Central memory CD8-positive, alpha-beta T cell (primary cell): ENCODE data around the gene PIGL.
A peak's percentile ranks its signal among the peaks of the same experiment; 100 is the strongest.
"Not testable (repeated sequence)": the region's sequence is repeated elsewhere in the genome, so short reads cannot be mapped to it uniquely, and the experiment has no call there.

Experiments
- ATAC-seq: fragments of 150-1000 bp; cut with Tn5 transposase; replicated peaks from 2 replicates; pipeline ENCODE4 v1.10.0; 2022; ENCODE audit warnings: mild to moderate bottlenecking, moderate FRiP score, moderate number of reproducible peaks; ENCODE audit not compliant: poor library complexity, severe bottlenecking; ENCODE audit errors: extremely low read depth
- DNase-seq, 2 donors: peaks; one replicate each; pipeline ENCODE4 v3.0.0; 2021; ENCODE audit warnings: low spot score in 2 of 2
- H3K27ac Mint-ChIP-seq: one replicate; pipeline ENCODE4 v1.8.0; 2022; ENCODE audit warnings: low read depth, mild to moderate bottlenecking, moderate library complexity, mixed read lengths
- H3K27me3 Mint-ChIP-seq: one replicate; pipeline ENCODE4 v1.8.0; 2022; ENCODE audit warnings: mixed read lengths
- H3K36me3 Mint-ChIP-seq: one replicate; pipeline ENCODE4 v1.8.0; 2022; ENCODE audit warnings: mild to moderate bottlenecking, moderate library complexity, mixed read lengths; ENCODE audit not compliant: insufficient read depth
- H3K4me1 Mint-ChIP-seq: one replicate; pipeline ENCODE4 v1.8.0; 2022; ENCODE audit warnings: mixed read lengths
- H3K4me3 Mint-ChIP-seq: one replicate; pipeline ENCODE4 v1.8.0; 2022; ENCODE audit warnings: mild to moderate bottlenecking, moderate library complexity, mixed read lengths
- H3K9me3 Mint-ChIP-seq: one replicate; pipeline ENCODE4 v1.8.0; 2022; ENCODE audit warnings: mixed read lengths

Gene PIGL

DNA sequence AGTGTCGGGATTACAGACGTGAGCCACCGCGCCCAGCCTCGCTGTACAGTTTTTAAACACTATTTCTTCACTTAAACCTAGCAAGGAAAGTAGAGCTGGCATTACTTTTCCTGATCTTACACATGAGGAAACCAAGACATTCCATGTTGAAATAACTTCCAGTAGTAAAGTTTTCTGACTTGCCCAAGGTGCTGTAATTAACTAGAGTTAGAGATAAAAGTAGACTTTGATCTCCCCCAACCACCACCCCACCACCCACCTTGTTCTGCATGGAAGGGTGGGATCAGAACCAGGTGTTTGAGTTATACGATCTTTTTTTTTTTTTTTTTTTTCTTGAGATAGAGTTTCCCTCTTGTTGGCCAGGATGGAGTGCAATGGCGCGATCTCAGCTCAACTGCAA is 89.2 kb downstream of the PIGL start:
- no peak overlapping the region for H3K4me3 Mint-ChIP-seq
- H3K27ac Mint-ChIP-seq = no peak overlapping the region
- H3K36me3 Mint-ChIP-seq = peaks cover 19% of the 10 kb centered on the region
- DNase-seq (no peak), ATAC-seq (no peak)
- H3K4me1 Mint-ChIP-seq = peaks cover 16% of the 10 kb centered on the region
- H3K9me3 Mint-ChIP-seq = no peaks in the 10 kb centered on the region
- no peaks in the 10 kb centered on the region for H3K27me3 Mint-ChIP-seq

DNA sequence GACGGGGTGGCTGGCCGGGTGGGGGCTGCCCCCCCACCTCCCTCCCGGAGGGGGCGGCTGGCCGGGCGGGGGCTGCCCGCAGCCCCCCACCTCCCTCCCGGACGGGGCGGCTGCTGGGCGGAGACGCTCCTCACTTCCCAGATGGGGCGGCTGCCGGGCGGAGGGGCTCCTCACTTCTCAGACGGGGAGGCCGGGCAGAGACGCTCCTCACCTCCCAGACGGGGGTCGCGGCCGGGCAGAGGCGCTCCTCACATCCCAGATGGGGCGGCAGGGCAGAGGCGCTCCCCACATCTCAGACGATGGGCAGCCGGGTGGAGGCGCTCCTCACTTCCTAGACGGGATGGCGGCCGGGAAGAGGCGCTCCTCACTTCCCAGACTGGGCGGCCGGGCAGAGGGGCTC is 95.1 kb downstream of the PIGL start:
- H3K36me3 Mint-ChIP-seq, DNase-seq, H3K27ac Mint-ChIP-seq, ATAC-seq, H3K4me3 Mint-ChIP-seq, H3K9me3 Mint-ChIP-seq, H3K27me3 Mint-ChIP-seq: not testable (repeated sequence)
- H3K4me1 Mint-ChIP-seq = peaks cover 11% of the 10 kb centered on the region

DNA sequence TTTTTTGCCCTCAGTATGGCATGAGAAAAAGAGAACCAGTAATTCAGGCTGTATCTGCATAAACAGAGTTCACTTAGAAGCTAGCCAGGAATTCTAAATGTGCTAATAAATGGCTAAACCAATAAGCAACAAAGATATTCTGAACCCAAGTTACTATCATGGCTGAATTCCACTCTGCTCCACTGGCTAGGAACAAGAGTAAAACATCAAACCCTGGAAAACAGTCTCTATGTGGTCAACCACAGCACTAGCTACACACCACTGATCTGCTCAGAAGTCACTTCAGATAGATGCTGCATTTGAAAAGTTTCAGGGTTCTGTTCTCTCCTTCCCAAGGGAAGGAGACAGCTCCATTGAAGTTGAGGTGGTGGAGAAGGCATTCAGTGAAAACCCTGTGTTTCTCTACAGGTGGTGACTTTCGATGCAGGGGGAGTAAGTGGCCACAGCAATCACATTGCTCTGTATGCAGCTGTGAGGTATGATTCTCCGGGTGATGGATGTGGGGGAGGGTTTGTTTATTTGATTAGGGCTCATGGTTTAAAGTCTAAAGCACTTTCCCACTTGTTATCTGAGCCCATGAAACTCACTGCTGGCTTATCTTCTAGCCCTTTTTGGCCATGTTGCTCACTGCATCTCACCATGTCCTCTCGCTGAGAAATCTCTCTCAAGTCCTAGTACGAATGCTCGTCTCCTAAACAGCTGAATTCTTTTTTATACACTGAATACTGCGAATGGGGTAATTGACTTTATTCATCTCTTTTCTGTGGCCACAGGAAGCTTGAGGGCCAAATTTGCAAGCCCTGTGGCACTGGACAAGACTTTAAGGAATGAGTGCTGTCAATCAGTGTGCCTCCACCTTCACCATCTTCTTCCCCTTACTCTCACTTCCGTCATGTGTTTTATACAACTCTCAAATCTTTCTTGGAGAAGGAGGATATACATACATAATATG is 96.4 kb downstream of the PIGL start:
- ATAC-seq (no peak), DNase-seq (no peak)
- Mint-ChIP-seq H3K27me3 (no peaks in the 10 kb centered on the region), H3K27ac (peak overlapping the region; percentile 29), H3K9me3 (no peaks in the 10 kb centered on the region), H3K4me3 (no peak overlapping the region), H3K36me3 (peaks cover 5% of the 10 kb centered on the region), H3K4me1 (peaks cover 11% of the 10 kb centered on the region)

DNA sequence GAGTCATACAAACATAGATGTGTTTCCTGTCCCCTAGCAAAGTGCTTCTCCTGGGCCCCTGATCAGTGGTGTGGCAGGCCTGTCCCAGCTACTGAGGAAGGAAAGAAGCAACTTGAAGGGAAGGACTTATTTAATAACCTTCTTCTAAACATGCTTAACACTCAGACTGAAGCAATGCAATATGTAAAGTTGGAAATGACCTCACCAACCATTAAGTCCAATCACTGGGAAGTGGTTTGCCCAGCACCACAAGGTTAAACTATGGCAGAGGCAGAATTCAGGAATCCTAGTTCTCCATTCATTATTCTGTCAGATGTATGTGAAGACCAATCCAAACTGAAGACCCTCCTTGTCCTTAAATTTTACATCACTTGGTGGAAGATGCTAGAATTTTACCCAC is 97.2 kb downstream of the PIGL start:
- Mint-ChIP-seq H3K27me3 (no peaks in the 10 kb centered on the region), H3K27ac (peak overlapping the region; percentile 29), H3K9me3 (no peaks in the 10 kb centered on the region), H3K36me3 (peaks cover 5% of the 10 kb centered on the region), H3K4me1 (peaks cover 11% of the 10 kb centered on the region), H3K4me3 (no peak overlapping the region)
- no peak for DNase-seq
- ATAC-seq = no peak

DNA sequence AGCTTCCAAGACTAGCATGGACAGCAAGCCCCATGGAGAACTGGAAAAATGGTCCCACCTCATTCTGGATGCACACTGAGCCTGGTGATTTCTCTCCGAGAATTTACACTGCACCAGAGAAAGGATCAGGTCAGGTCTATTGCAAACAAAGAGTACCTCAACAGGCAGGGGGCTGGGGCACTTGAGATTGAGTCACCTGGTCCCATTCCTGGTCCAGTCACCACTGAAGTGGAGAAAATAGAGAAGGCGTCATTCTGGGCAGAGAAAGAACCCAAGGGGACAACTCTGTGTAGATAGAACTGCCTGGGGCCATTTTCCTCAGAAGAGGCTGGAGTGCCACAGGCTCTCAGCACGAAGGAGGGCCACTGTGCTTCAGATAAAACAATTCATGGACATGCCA is 97.8 kb downstream of the PIGL start:
- H3K4me3 Mint-ChIP-seq = no peak overlapping the region
- no peaks in the 10 kb centered on the region for H3K27me3 Mint-ChIP-seq
- no peak overlapping the region for H3K27ac Mint-ChIP-seq
- ATAC-seq (no peak), DNase-seq (no peak)
- H3K4me1 Mint-ChIP-seq = peaks cover 11% of the 10 kb centered on the region
- no peaks in the 10 kb centered on the region for H3K9me3 Mint-ChIP-seq
- peaks cover 3% of the 10 kb centered on the region for H3K36me3 Mint-ChIP-seq

DNA sequence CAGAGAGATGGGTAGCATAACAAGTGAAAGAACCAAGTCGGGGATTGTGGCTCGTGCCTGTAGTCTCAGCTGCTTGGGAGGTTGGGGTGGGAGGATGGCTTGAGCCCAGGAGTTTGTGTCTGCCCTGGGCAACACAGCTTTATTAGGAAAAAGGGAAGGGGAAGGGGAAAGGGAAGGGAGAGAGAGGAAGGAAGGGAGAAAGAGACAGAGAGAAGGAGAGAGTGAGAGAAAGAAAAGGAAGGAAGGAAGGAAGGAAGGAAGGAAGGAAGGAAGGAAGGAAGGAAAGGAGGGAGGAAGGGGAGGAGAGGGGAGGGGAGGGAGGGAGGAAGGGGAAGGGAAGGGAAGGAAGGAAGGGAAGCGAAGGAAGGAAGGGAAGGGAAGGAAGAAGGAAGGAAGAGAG is 103.0 kb downstream of the PIGL start:
- H3K36me3 Mint-ChIP-seq = peaks cover 13% of the 10 kb centered on the region

DNA sequence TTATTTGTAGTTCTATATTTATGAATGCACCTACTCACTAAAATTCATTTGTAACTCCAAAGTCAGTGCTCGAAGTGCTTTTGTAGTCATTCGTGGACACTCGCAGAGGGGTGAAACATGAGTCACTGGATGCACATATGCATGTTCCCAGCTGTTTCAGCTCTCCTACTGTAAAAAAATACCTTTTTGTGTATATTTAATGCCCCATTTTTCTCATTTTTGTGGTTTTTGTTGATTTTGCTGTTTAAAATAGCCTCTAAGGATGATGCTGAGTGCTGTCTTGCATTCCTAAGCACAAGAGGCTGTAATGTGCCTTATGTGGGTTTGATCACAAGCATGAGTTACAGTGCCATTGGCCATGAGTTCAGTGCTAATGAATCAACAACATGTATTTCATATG is 105.6 kb downstream of the PIGL start:
- H3K27me3 Mint-ChIP-seq = no peaks in the 10 kb centered on the region
- peaks cover 13% of the 10 kb centered on the region for H3K36me3 Mint-ChIP-seq
- no peak for DNase-seq
- ATAC-seq = no peak
- no peak overlapping the region for H3K27ac Mint-ChIP-seq
- no peak overlapping the region for H3K4me3 Mint-ChIP-seq
- no peaks in the 10 kb centered on the region for H3K9me3 Mint-ChIP-seq
- H3K4me1 Mint-ChIP-seq = no peaks in the 10 kb centered on the region

More for the DNA sequence above, 103.0 kb downstream of the PIGL start:
- H3K4me3 Mint-ChIP-seq = no peak overlapping the region
- no peaks in the 10 kb centered on the region for H3K4me1 Mint-ChIP-seq
- no peaks in the 10 kb centered on the region for H3K9me3 Mint-ChIP-seq
- DNase-seq (no peak), ATAC-seq (no peak)
- H3K27ac Mint-ChIP-seq = no peak overlapping the region
- no peaks in the 10 kb centered on the region for H3K27me3 Mint-ChIP-seq

DNA sequence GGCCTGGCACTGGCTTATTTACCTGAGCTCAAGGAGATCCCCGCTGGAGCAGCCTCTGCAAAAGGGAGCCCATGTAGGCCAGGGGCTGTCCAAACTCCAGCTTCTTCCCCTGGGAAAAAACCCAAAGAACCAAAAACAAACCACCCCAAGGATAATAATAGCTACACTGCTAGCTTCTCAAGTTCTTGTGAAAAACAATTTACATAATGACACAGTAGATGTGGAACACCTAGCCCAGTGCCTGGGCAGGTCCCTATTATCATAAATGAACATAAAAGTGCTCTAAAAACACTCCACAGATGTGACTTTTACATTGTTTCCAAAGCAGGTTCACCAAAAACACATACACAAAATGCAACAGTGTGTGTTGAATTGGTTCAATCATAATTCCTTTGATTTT is 109.0 kb downstream of the PIGL start:
- H3K4me1 Mint-ChIP-seq = no peaks in the 10 kb centered on the region
- no peaks in the 10 kb centered on the region for H3K9me3 Mint-ChIP-seq
- DNase-seq (no peak), ATAC-seq (no peak)
- H3K27me3 Mint-ChIP-seq = no peaks in the 10 kb centered on the region
- H3K4me3 Mint-ChIP-seq = no peak overlapping the region
- peaks cover 12% of the 10 kb centered on the region for H3K36me3 Mint-ChIP-seq
- H3K27ac Mint-ChIP-seq = no peak overlapping the region

DNA sequence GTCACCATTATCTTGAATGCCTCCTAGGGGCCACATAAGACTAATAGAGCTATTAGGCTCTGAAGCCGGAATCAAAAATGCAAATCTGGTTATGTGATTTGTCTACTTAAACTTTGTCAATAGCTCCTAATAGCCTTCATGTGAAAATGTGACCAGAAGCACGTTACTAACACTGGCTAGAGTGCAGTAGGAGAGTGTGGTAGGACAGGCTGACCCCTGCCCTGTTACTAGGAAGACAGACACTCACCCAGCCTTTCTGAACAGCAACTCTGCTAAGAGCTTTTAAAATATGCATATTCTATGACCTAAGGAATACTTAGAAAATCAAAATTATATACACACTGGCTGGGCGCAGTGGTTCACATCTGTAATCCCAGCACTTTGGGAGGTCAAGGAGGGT is 110.0 kb downstream of the PIGL start:
- Mint-ChIP-seq H3K36me3 (peaks cover 5% of the 10 kb centered on the region), H3K4me1 (no peaks in the 10 kb centered on the region), H3K27ac (no peak overlapping the region), H3K9me3 (no peaks in the 10 kb centered on the region), H3K4me3 (no peak overlapping the region), H3K27me3 (no peaks in the 10 kb centered on the region)
- DNase-seq (no peak), ATAC-seq (no peak)

DNA sequence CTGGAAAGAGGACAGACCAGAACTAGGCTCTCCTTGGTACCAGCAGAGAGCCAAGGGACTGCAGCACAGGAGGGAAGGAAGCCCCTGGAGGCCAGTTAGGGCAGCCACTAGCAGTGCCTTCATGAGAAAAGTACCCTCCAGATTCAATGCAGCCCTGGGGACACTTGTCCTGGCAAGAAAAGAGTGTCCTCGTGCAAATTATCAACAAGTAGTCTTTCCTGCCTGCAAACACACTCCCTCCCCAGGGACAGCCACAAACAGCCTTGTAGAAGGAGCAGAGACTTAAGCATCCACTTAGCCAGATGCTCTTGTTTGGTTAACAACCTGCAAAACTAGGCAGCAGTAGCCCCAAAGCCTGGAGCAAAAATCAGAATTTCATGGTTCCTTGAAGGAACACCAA is 112.0 kb downstream of the PIGL start:
- no peak for ATAC-seq
- Mint-ChIP-seq H3K4me3 (no peak overlapping the region), H3K9me3 (no peaks in the 10 kb centered on the region), H3K4me1 (no peaks in the 10 kb centered on the region), H3K36me3 (peaks cover 2% of the 10 kb centered on the region), H3K27ac (no peak overlapping the region), H3K27me3 (no peaks in the 10 kb centered on the region)
- DNase-seq = no peak

DNA sequence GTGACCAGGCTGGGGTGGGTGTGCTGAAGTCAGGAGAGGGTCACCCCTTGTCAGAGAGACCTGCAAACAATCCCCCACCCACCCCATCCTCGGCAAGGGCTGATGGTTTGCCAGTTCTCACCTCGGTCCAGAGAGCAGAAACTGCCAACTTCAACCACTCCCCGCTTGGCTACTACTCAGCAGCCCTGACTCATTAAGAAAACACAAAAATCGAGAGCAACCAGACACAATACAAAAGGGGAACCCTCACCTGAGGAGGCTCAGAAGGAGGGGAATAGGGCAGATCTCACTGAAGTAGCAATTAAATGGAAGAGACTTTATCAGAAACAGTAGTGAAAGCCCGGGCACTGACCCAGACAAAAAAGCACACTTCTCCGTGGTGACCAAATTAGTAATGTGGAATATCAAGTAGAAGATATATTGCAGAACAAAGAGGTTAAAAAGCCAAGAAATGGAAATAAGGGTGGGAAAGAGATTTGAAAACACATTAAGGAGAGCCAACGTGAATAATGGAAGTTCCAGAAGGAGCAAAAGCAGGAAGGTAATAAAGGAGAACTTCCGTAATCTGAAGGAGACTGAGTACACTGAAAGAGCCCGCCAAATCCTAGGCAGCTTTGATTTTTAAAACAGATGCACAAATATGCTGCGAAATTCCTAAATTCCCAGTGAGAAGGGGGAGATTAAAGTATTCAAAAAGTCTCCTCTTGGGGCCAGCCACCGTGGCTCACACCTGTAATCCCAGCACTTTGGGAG is 112.7 kb downstream of the PIGL start:
- DNase-seq (no peak), ATAC-seq (no peak)
- no peaks in the 10 kb centered on the region for H3K27me3 Mint-ChIP-seq
- no peak overlapping the region for H3K4me3 Mint-ChIP-seq
- no peaks in the 10 kb centered on the region for H3K9me3 Mint-ChIP-seq
- no peak overlapping the region for H3K27ac Mint-ChIP-seq
- peaks cover 2% of the 10 kb centered on the region for H3K36me3 Mint-ChIP-seq
- H3K4me1 Mint-ChIP-seq = no peaks in the 10 kb centered on the region

DNA sequence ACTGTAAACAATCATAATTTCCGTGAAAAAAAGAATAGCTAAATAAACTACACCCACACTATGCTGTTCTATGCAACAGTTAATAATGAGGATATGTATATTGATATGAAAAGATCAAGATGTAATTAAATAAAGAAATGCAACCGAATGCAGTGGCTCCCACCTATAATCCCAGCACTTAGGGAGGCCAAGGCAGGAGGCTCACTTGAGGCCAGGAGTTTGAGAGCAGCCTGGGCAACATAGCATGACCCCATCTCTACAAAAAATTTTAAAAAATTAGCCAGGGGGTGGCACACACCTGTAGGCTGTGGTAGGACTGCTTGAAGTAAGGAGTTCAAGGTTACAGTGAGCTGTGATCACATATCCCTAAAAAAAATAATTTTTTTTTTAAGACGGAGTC is 121.4 kb downstream of the PIGL start:
- Mint-ChIP-seq H3K27me3 (no peaks in the 10 kb centered on the region), H3K27ac (no peak overlapping the region), H3K9me3 (no peaks in the 10 kb centered on the region), H3K4me1 (no peaks in the 10 kb centered on the region), H3K4me3 (no peak overlapping the region), H3K36me3 (peaks cover 6% of the 10 kb centered on the region)
- ATAC-seq (no peak), DNase-seq (no peak)

DNA sequence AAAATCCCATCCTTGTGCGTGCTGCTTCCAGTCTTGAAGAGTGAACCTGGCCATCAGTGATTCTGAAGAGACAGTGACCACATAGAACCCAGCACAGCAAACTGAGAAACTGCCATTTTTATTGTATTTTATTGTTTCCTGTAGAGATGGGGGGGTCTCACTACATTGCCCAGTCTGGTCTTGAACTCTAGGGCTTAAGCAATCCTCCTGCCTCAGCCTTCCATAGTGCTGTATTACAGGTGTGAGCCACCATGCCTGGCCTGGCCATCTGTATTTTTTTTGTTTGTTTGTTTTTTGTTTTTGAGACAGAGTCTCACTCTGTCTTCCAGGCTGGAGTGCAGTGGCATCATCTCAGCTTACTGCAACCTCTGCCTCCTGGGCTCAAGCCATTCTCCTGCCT is 122.4 kb downstream of the PIGL start:
- DNase-seq (no peak), ATAC-seq (no peak)
- Mint-ChIP-seq H3K4me1 (no peaks in the 10 kb centered on the region), H3K36me3 (peaks cover 6% of the 10 kb centered on the region), H3K27me3 (no peaks in the 10 kb centered on the region), H3K9me3 (no peaks in the 10 kb centered on the region), H3K4me3 (no peak overlapping the region), H3K27ac (no peak overlapping the region)
